ENCODE measurements around the gene EXOSC5. TPM values are rescaled to one million over a fixed set of nuclear protein-coding genes. Genes with fewer than 3 reads are reported as not detected.
A peak's percentile ranks its signal among the peaks of the same experiment; 100 is the strongest.
"Not testable (repeated sequence)": the region's sequence is repeated elsewhere in the genome, so short reads cannot be mapped to it uniquely, and the experiment has no call there.

Gene EXOSC5
- total RNA-seq, 1 donor from 2014 or later = 12.2 TPM

DNA sequence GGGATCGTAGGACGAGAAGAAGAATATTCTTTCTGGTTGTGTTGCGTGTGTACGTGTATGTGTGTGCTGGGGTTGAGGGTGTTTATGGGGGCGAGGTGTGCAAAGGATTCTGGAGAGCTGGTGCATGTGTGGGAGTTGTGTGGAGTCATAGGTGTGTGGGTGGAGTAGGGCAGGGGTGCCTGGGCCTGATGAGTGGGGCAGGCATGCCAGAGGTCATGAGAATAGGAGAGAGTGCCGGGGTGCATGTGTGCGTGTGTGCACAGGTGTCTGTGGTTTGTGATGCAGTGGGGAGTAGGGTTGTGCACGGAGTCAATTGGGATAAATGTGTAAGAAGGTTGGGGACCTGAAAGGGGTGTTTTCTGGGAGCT, 20.2 kb downstream of the EXOSC5 start:
- no peaks in the 10 kb centered on the region for H3K9me3 Mint-ChIP-seq
- no peak for DNase-seq (ENCODE audit: low spot score in 2 of 2, unreplicated experiment in 2 of 2)
- TF ChIP-seq, protein P1, sequence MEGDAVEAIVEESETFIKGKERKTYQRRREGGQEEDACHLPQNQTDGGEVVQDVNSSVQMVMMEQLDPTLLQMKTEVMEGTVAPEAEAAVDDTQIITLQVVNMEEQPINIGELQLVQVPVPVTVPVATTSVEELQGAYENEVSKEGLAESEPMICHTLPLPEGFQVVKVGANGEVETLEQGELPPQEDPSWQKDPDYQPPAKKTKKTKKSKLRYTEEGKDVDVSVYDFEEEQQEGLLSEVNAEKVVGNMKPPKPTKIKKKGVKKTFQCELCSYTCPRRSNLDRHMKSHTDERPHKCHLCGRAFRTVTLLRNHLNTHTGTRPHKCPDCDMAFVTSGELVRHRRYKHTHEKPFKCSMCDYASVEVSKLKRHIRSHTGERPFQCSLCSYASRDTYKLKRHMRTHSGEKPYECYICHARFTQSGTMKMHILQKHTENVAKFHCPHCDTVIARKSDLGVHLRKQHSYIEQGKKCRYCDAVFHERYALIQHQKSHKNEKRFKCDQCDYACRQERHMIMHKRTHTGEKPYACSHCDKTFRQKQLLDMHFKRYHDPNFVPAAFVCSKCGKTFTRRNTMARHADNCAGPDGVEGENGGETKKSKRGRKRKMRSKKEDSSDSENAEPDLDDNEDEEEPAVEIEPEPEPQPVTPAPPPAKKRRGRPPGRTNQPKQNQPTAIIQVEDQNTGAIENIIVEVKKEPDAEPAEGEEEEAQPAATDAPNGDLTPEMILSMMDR (IDR thresholded peaks at IDR 0.05; ENCODE audit: unreplicated experiment) = no peak
- peaks cover 15% of the 10 kb centered on the region for H3K4me1 Mint-ChIP-seq
- peaks cover 2% of the 10 kb centered on the region for H3K36me3 Mint-ChIP-seq
- H3K4me3 Mint-ChIP-seq = peak overlapping the region; percentile 70
- H3K27me3 Mint-ChIP-seq (ENCODE audit: low read depth) = no peaks in the 10 kb centered on the region
- peak overlapping the region; percentile 23 for H3K27ac Mint-ChIP-seq

DNA sequence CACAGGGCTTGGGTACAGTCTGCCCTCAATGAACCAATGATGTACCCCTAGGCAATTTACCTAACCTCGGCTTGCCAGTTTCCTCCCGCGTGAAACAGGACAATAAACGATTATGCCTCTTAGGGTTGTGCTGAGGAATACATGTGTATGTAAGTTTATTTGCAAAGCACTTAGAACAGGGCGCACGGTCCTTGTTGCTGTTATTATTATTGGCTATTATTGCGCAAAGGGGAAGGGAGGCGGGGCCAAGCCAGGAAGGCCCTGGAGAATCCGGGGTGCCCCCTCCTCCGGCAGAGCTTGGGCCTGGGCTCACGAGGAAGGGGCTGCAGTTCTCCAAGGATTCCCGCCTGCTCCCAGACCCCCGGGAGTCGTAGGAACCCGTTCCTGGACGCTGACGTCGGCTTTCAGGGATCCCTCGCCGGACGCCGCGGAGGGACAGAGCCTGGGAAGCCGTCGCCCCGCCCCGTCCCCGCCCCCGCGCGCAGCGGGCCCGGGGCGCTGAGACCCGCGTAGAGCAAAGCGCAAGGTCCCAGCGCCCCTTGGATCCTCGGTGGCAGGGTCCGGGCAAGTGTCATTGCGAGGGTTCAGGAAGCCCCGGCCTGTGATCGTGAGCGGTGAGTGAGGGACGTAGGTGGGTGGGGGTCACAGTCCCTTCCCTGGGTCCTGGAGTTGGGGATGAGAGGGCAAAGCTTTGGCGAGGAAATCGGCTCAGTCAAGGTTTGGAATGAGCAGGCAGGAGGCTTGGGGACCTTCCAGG, 20.7 kb downstream of the EXOSC5 start, which contains the start of gene TMEM91:
TMEM91 (plus strand) TSS at position 293 of the 757 bp plus-strand sequence. CDS start 1,777 bp downstream, outside the sequence.
- H3K27me3 Mint-ChIP-seq (ENCODE audit: low read depth) = no peaks in the 10 kb centered on the region
- H3K27ac Mint-ChIP-seq = peak within 1 kb of the TSS; percentile 23
- TF ChIP-seq, protein P1 (IDR thresholded peaks at IDR 0.05; ENCODE audit: unreplicated experiment) = no peak
- peak within 1 kb of the TSS; percentile 70 for H3K4me3 Mint-ChIP-seq
- no peaks in the 10 kb centered on the region for H3K9me3 Mint-ChIP-seq
- DNase-seq (ENCODE audit: low spot score in 2 of 2, unreplicated experiment in 2 of 2) = peak in 1 of 2 experiments; percentile 72
- H3K36me3 Mint-ChIP-seq = peaks cover 4% of the 10 kb centered on the region
- peaks cover 15% of the 10 kb centered on the region for H3K4me1 Mint-ChIP-seq

DNA sequence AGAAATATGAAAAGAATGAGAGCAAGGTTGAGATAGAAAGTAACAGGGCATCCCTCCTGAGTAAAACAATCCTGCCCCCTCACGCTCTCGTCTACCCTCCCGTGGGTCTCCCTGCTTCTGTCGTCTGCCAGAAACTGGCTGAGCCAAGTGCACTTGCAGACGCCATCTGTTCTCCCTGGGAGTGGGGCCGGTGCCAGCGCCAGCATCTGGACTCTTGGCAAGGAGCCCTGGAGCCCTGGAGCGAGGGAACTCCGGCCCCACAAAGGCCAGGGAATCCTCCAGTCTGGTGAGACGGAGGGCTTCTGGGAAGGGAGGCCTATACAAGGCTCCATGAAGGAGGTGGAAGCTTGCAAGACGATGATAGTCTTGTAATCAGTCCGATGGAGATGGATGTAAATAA, 23.2 kb downstream of the EXOSC5 start:
- Mint-ChIP-seq H3K4me3 (peak overlapping the region; percentile 36), H3K27me3 (ENCODE audit: low read depth) (no peaks in the 10 kb centered on the region), H3K36me3 (peaks cover 6% of the 10 kb centered on the region), H3K9me3 (no peaks in the 10 kb centered on the region), H3K4me1 (peaks cover 15% of the 10 kb centered on the region), H3K27ac (peak overlapping the region; percentile 87)
- DNase-seq (ENCODE audit: low spot score in 2 of 2, unreplicated experiment in 2 of 2) = peak in 1 of 2 experiments; percentile 70
- TF ChIP-seq, protein P1 (IDR thresholded peaks at IDR 0.05; ENCODE audit: unreplicated experiment) = no peak

DNA sequence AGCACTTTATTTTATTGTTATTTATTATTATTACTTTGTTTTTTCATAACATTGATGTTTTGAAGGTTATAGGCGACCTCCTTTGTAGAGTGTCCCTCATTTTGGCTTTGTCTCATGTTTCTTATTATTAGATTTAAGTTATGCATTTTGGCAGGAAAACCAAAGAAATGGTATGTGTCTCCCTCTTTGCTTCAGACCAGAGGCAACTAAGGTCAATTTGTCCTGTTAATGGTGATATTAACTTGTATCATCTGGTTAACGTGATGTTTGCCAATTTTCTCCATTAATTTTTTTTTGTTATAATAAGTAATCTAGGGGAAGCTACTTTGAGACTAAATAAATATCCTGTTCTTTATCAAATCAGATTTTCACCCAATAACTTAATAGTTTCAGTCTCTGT, 24.7 kb downstream of the EXOSC5 start:
- H3K4me1 Mint-ChIP-seq = peaks cover 20% of the 10 kb centered on the region
- no peak overlapping the region for H3K4me3 Mint-ChIP-seq
- H3K27me3 Mint-ChIP-seq (ENCODE audit: low read depth) = no peaks in the 10 kb centered on the region
- H3K36me3 Mint-ChIP-seq = peaks cover 4% of the 10 kb centered on the region
- H3K9me3 Mint-ChIP-seq = no peaks in the 10 kb centered on the region
- DNase-seq (ENCODE audit: low spot score in 2 of 2, unreplicated experiment in 2 of 2) = no peak
- peak overlapping the region; percentile 60 for H3K27ac Mint-ChIP-seq
- TF ChIP-seq, protein P1 (IDR thresholded peaks at IDR 0.05; ENCODE audit: unreplicated experiment) = no peak

DNA sequence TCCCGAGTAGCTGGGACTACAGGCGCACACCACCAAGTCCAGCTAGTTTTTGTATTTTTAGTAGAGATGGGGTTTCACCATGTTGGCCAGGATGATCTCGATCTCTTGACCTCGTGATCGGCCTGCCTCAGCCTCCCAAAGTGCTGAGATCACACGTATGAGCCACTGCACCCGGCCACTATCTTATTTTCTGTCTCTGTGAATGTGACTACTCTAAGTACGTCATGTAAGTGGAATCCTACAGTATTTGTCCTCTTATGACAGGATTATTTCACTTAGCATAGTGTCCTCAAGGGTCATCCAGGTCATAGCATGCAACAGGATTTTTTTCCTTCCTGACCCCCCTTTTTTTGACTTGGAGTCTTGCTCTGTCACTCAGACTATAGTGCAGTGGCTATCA, 25.6 kb downstream of the EXOSC5 start:
- Mint-ChIP-seq H3K4me3 (no peak overlapping the region), H3K27ac (no peak overlapping the region), H3K36me3 (peaks cover 4% of the 10 kb centered on the region), H3K4me1 (peaks cover 15% of the 10 kb centered on the region), H3K27me3 (ENCODE audit: low read depth) (no peaks in the 10 kb centered on the region), H3K9me3 (no peaks in the 10 kb centered on the region)
- DNase-seq (ENCODE audit: low spot score in 2 of 2, unreplicated experiment in 2 of 2) = no peak
- TF ChIP-seq, protein P1 (IDR thresholded peaks at IDR 0.05; ENCODE audit: unreplicated experiment) = no peak

DNA sequence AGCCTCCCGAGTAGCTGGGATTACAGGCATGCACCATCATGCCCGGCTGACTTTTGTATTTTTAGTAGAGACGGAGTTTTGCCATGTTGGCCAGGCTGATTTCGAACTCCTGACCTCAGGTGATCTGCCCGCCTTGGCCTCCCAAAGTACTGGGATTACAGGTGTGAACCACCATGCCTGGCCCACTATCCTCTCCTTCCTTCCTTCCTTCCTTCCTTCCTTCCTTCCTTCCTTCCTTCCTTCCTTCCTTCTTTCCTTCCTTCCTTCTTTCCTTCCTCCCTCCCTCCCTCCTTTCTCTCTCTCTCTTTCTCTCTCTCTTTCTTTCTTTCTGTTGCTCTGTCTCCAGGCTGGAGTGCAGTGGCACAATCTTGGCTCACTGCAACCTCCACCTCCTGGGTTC, 26.0 kb downstream of the EXOSC5 start:
- not testable (repeated sequence) for H3K36me3 Mint-ChIP-seq; H3K4me3 Mint-ChIP-seq; H3K27ac Mint-ChIP-seq; DNase-seq (ENCODE audit: low spot score in 2 of 2, unreplicated experiment in 2 of 2); H3K27me3 Mint-ChIP-seq (ENCODE audit: low read depth); H3K9me3 Mint-ChIP-seq
- H3K4me1 Mint-ChIP-seq = peaks cover 17% of the 10 kb centered on the region

Data from mesothelial cell of epicardium (in vitro differentiated cells).